ENCODE results near the gene CDKN2AIP.
"Not testable (repeated sequence)": the region's sequence is repeated elsewhere in the genome, so short reads cannot be mapped to it uniquely, and the experiment has no call there.

CDKN2AIP gene

GRCh38 chr4:183478926-183479325 lies 34.5 kb downstream of the CDKN2AIP start:
- Histone ChIP-seq H2BK5ac (ENCODE audit: low read length) (no peak overlapping the region), H3K9ac (ENCODE audit: low read depth, low read length, poor library complexity) (no peak overlapping the region), H3K4me3 (ENCODE audit: low read length in 2 of 2) (no peak overlapping the region), H2AK5ac (ENCODE audit: low read depth, low read length) (no peak overlapping the region), H4K91ac (ENCODE audit: low read depth, low read length, poor library complexity) (no peak overlapping the region), H3K14ac (ENCODE audit: low read length) (no peak overlapping the region), H3K4me1 (ENCODE audit: control insufficient read depth in 2 of 2, insufficient read depth in 1 of 2, low read depth in 1 of 2, low read length in 2 of 2) (no peaks in the 10 kb centered on the region), H3K79me1 (ENCODE audit: low read depth, low read length) (no peaks in the 10 kb centered on the region), H3K27me3 (ENCODE audit: control insufficient read depth in 3 of 3, insufficient read depth in 3 of 3, low read depth in 1 of 3, low read length in 3 of 3) (no peaks in the 10 kb centered on the region), H3K36me3 (replicated peaks in 1 of 2; ENCODE audit: control insufficient read depth in 2 of 2, insufficient read depth in 2 of 2, low read length in 2 of 2) (no peaks in the 10 kb centered on the region), H3K4ac (ENCODE audit: low read length) (no peak overlapping the region), H3K27ac (replicated peaks; ENCODE audit: low read length) (no peak overlapping the region), H2AFZ (ENCODE audit: low read length) (peak overlapping the region; percentile 43), H3K18ac (ENCODE audit: low read length) (no peak overlapping the region), H2BK120ac (ENCODE audit: low read depth, low read length) (no peak overlapping the region), H3K23ac (ENCODE audit: low read depth, low read length, poor library complexity) (no peak overlapping the region), H3K4me2 (ENCODE audit: insufficient read depth, low read length, poor library complexity, severe bottlenecking) (no peak overlapping the region), H2BK12ac (ENCODE audit: low read length) (no peak overlapping the region), H3K9me3 (replicated peaks in 1 of 2; ENCODE audit: control insufficient read depth in 2 of 2, insufficient read depth in 1 of 2, low read depth in 1 of 2, low read length in 2 of 2) (no peaks in the 10 kb centered on the region), H4K8ac (ENCODE audit: low read depth, low read length) (no peak overlapping the region), H2BK15ac (ENCODE audit: low read length) (no peak overlapping the region)
- no CpG with 5 or more reads among the region's 2 CpGs for WGBS, 2 donors (ENCODE audit: extremely low coverage in 2 of 2, insufficient read length in 2 of 2, insufficient replicate concordance in 1 of 2)
- no peak for DNase-seq (ENCODE audit: low spot score)

DNA sequence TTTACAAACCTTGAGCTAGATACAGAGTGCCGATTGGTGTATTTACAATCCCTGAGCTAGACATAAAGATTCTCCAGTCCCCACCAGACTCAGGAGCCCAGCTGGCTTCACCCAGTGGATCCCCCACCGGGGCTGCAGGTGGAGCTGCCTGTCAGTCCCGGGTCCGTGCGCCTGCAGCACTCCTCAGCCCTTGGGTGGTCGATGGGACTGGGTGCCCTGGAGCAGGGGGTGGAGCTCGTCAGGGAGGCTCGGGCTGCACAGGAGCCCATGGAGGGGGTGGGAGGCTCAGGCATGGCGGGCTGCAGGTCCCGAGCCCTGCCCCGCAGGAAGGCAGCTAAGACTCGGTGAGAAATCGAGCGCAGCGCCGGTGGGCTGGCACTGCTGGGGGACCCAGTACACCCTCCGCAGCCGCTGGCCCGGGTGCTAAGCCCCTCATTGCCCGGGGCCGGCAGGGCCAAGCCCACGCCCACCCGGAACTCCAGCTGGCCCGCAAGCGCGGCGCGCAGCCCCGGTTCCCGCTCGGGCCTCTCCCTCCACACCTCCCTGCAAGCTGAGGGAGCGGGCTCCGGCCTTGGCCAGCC lies 38.2 kb downstream of the CDKN2AIP start:
- H4K8ac ChIP-seq (ENCODE audit: low read depth, low read length), result not testable (repeated sequence)

DNA sequence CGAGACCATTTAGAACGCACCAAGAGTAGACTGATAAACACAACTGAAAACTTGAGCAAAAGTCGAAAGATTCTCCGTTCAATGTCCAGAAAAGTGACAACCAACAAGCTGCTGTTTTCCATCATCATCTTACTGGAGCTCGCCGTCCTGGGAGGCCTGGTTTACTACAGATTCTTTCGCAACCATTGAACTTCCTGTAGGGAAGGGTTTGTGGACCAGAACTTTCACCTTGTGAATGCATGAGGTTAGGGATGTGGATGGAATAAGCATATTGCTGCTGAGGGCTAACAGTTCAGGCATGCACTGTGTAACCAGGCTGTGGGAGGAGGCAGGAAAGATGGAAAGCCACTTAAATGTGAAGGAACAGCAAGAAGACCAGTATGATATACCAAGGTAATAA lies 39.6 kb downstream of the CDKN2AIP start:
- no peak overlapping the region for H2AK5ac ChIP-seq (ENCODE audit: low read depth, low read length)
- WGBS, 2 donors (ENCODE audit: extremely low coverage in 2 of 2, insufficient read length in 2 of 2, insufficient replicate concordance in 1 of 2), result no CpG with 5 or more reads among the region's 7 CpGs

More for the DNA sequence above, 38.2 kb downstream of the CDKN2AIP start:
- not testable (repeated sequence) for H3K4me2 ChIP-seq (ENCODE audit: insufficient read depth, low read length, poor library complexity, severe bottlenecking); H2AFZ ChIP-seq (ENCODE audit: low read length); H2BK120ac ChIP-seq (ENCODE audit: low read depth, low read length); DNase-seq (ENCODE audit: low spot score); H3K79me1 ChIP-seq (ENCODE audit: low read depth, low read length); H3K4ac ChIP-seq (ENCODE audit: low read length); H3K9me3 ChIP-seq (replicated peaks in 1 of 2; ENCODE audit: control insufficient read depth in 2 of 2, insufficient read depth in 1 of 2, low read depth in 1 of 2, low read length in 2 of 2); H2BK5ac ChIP-seq (ENCODE audit: low read length); H3K27ac ChIP-seq (replicated peaks; ENCODE audit: low read length); H3K4me1 ChIP-seq (ENCODE audit: control insufficient read depth in 2 of 2, insufficient read depth in 1 of 2, low read depth in 1 of 2, low read length in 2 of 2); H2BK15ac ChIP-seq (ENCODE audit: low read length); H2BK12ac ChIP-seq (ENCODE audit: low read length); H2AK5ac ChIP-seq (ENCODE audit: low read depth, low read length); H3K9ac ChIP-seq (ENCODE audit: low read depth, low read length, poor library complexity); H3K27me3 ChIP-seq (ENCODE audit: control insufficient read depth in 3 of 3, insufficient read depth in 3 of 3, low read depth in 1 of 3, low read length in 3 of 3); H4K91ac ChIP-seq (ENCODE audit: low read depth, low read length, poor library complexity); H3K36me3 ChIP-seq (replicated peaks in 1 of 2; ENCODE audit: control insufficient read depth in 2 of 2, insufficient read depth in 2 of 2, low read length in 2 of 2); H3K4me3 ChIP-seq (ENCODE audit: low read length in 2 of 2); H3K23ac ChIP-seq (ENCODE audit: low read depth, low read length, poor library complexity); H3K14ac ChIP-seq (ENCODE audit: low read length); H3K18ac ChIP-seq (ENCODE audit: low read length)
- no CpG with 5 or more reads among the region's 33 CpGs for WGBS, 2 donors (ENCODE audit: extremely low coverage in 2 of 2, insufficient read length in 2 of 2, insufficient replicate concordance in 1 of 2)

GRCh38 chr4:183485411-183486160 lies 41.1 kb downstream of the CDKN2AIP start:
- H3K9ac ChIP-seq (ENCODE audit: low read depth, low read length, poor library complexity), result no peak overlapping the region
- H3K4me1 ChIP-seq (ENCODE audit: control insufficient read depth in 2 of 2, insufficient read depth in 1 of 2, low read depth in 1 of 2, low read length in 2 of 2), result no peaks in the 10 kb centered on the region
- DNase-seq (ENCODE audit: low spot score), result no peak
- no peak overlapping the region for H2BK15ac ChIP-seq (ENCODE audit: low read length)
- no peak overlapping the region for H2AFZ ChIP-seq (ENCODE audit: low read length)
- no peak overlapping the region for H4K8ac ChIP-seq (ENCODE audit: low read depth, low read length)
- no peaks in the 10 kb centered on the region for H3K27me3 ChIP-seq (ENCODE audit: control insufficient read depth in 3 of 3, insufficient read depth in 3 of 3, low read depth in 1 of 3, low read length in 3 of 3)
- H2BK5ac ChIP-seq (ENCODE audit: low read length), result no peak overlapping the region
- no peak overlapping the region for H3K14ac ChIP-seq (ENCODE audit: low read length)
- H3K4me2 ChIP-seq (ENCODE audit: insufficient read depth, low read length, poor library complexity, severe bottlenecking), result no peak overlapping the region
- no CpG with 5 or more reads among the region's 11 CpGs for WGBS, 2 donors (ENCODE audit: extremely low coverage in 2 of 2, insufficient read length in 2 of 2, insufficient replicate concordance in 1 of 2)
- no peak overlapping the region for H3K4ac ChIP-seq (ENCODE audit: low read length)
- H3K27ac ChIP-seq (replicated peaks; ENCODE audit: low read length), result no peak overlapping the region
- H2BK120ac ChIP-seq (ENCODE audit: low read depth, low read length), result no peak overlapping the region
- H3K4me3 ChIP-seq (ENCODE audit: low read length in 2 of 2), result no peak overlapping the region
- no peaks in the 10 kb centered on the region for H3K36me3 ChIP-seq (replicated peaks in 1 of 2; ENCODE audit: control insufficient read depth in 2 of 2, insufficient read depth in 2 of 2, low read length in 2 of 2)
- H4K91ac ChIP-seq (ENCODE audit: low read depth, low read length, poor library complexity), result no peak overlapping the region
- H3K23ac ChIP-seq (ENCODE audit: low read depth, low read length, poor library complexity), result no peak overlapping the region
- no peak overlapping the region for H3K18ac ChIP-seq (ENCODE audit: low read length)
- no peaks in the 10 kb centered on the region for H3K9me3 ChIP-seq (replicated peaks in 1 of 2; ENCODE audit: control insufficient read depth in 2 of 2, insufficient read depth in 1 of 2, low read depth in 1 of 2, low read length in 2 of 2)
- H2AK5ac ChIP-seq (ENCODE audit: low read depth, low read length), result no peak overlapping the region
- H3K79me1 ChIP-seq (ENCODE audit: low read depth, low read length), result no peaks in the 10 kb centered on the region
- no peak overlapping the region for H2BK12ac ChIP-seq (ENCODE audit: low read length)

More for the DNA sequence above, 39.6 kb downstream of the CDKN2AIP start:
- Histone ChIP-seq H3K14ac (ENCODE audit: low read length) (no peak overlapping the region), H4K8ac (ENCODE audit: low read depth, low read length) (no peak overlapping the region), H3K4me3 (ENCODE audit: low read length in 2 of 2) (no peak overlapping the region), H2BK12ac (ENCODE audit: low read length) (no peak overlapping the region), H3K4ac (ENCODE audit: low read length) (no peak overlapping the region), H3K23ac (ENCODE audit: low read depth, low read length, poor library complexity) (no peak overlapping the region), H2BK5ac (ENCODE audit: low read length) (no peak overlapping the region), H3K4me2 (ENCODE audit: insufficient read depth, low read length, poor library complexity, severe bottlenecking) (no peak overlapping the region), H3K9me3 (replicated peaks in 1 of 2; ENCODE audit: control insufficient read depth in 2 of 2, insufficient read depth in 1 of 2, low read depth in 1 of 2, low read length in 2 of 2) (no peaks in the 10 kb centered on the region), H3K27ac (replicated peaks; ENCODE audit: low read length) (no peak overlapping the region), H2AFZ (ENCODE audit: low read length) (no peak overlapping the region), H2BK120ac (ENCODE audit: low read depth, low read length) (no peak overlapping the region), H3K79me1 (ENCODE audit: low read depth, low read length) (no peaks in the 10 kb centered on the region), H4K91ac (ENCODE audit: low read depth, low read length, poor library complexity) (no peak overlapping the region), H3K9ac (ENCODE audit: low read depth, low read length, poor library complexity) (no peak overlapping the region), H3K18ac (ENCODE audit: low read length) (no peak overlapping the region), H2BK15ac (ENCODE audit: low read length) (no peak overlapping the region), H3K36me3 (replicated peaks in 1 of 2; ENCODE audit: control insufficient read depth in 2 of 2, insufficient read depth in 2 of 2, low read length in 2 of 2) (no peaks in the 10 kb centered on the region), H3K27me3 (ENCODE audit: control insufficient read depth in 3 of 3, insufficient read depth in 3 of 3, low read depth in 1 of 3, low read length in 3 of 3) (no peaks in the 10 kb centered on the region), H3K4me1 (ENCODE audit: control insufficient read depth in 2 of 2, insufficient read depth in 1 of 2, low read depth in 1 of 2, low read length in 2 of 2) (no peaks in the 10 kb centered on the region)
- DNase-seq (ENCODE audit: low spot score), result no peak

All from neuronal stem cell (in vitro differentiated cells).